GM12873 (cell line): Measurements from ENCODE around the gene DGCR6L.

Source experiments
- CTCF ChIP-seq: IDR thresholded peaks from 2 replicates; pipeline ENCODE4 v1.5.1; 2012; ENCODE audit warnings: low read depth, mild to moderate bottlenecking, moderate library complexity, low read length, control low read depth; ENCODE audit not compliant: insufficient read depth; ENCODE audit errors: missing control alignments

Gene DGCR6L

GRCh38 chr22:20299746-20300136, 20.1 kb downstream of the DGCR6L start:
- TF ChIP-seq CTCF = no peak

- TF ChIP-seq CTCF = no peak
These were observed 20.8 kb downstream of the DGCR6L start for GRCh38 chr22:20298803-20299745.

GRCh38 chr22:20298110-20298802, 21.6 kb downstream of the DGCR6L start:
- no peak for TF ChIP-seq CTCF

GRCh38 chr22:20297414-20298109, 22.3 kb downstream of the DGCR6L start:
- no peak for TF ChIP-seq CTCF

- TF ChIP-seq CTCF = no peak
These were observed 23.3 kb downstream of the DGCR6L start for GRCh38 chr22:20296598-20296997.

GRCh38 chr22:20295262-20296064, 24.4 kb downstream of the DGCR6L start:
- no peak for TF ChIP-seq CTCF
